Measurements from ENCODE around the gene NME5.

- TF ChIP-seq ZNF3 (CRISPR knock-in tag; IDR thresholded peaks at IDR 0.05) = no peak
- TF ChIP-seq ZNF781 (CRISPR knock-in tag; IDR thresholded peaks at IDR 0.05; ENCODE audit: borderline replicate concordance, not compliant biosample characterization) = no peak
- TF ChIP-seq ZNF768 (CRISPR knock-in tag; IDR thresholded peaks at IDR 0.05) = no peak
- no peak for TF ChIP-seq ATF3 (CRISPR knock-in tag; IDR thresholded peaks at IDR 0.05)
- no peak for TF ChIP-seq ELF4 (CRISPR knock-in tag; IDR thresholded peaks at IDR 0.05; ENCODE audit: borderline replicate concordance)
- no peak for TF ChIP-seq TP53 (CRISPR knock-in tag; conservative IDR thresholded peaks at IDR 0.05)
Measured at GRCh38 chr5:138096997-138097828, 42.0 kb downstream of the NME5 start.
